NB4 (cell line): ENCODE results near the gene NT5M.
"Not testable (repeated sequence)": the region's sequence is repeated elsewhere in the genome, so short reads cannot be mapped to it uniquely, and the experiment has no call there.

Source experiments
- POLR2A ChIP-seq: IDR thresholded peaks from 2 replicates; pipeline ENCODE4 v1.6.1; 2011; ENCODE audit warnings: mild to moderate bottlenecking; ENCODE audit not compliant: insufficient read length; ENCODE audit errors: extremely low read depth
- TF ChIP-seq, protein P1 (sequence below): IDR thresholded peaks from one replicate; pipeline ENCODE4 v1.5.1; 2012; ENCODE audit warnings: low read depth, low read length

DNA sequence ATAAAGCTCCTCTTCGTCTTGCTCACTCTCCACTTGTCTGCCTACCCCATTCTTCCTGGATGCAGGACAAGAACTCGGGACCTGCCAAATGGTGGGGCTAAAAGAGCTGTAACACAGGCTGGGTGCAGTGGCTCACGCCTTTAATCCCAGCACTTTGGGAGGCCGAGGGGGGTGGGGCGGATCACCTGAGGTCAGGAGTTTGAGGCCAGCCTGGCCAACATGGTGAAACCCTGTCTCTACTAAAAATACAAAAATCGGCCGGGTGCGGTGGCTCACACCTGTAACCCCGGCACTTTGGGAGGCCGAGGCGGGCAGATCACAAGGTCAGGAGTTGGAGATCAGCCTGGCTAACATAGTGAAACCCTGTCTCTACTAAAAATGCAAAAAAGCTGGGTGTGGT, 1.5 kb upstream of the NT5M start:
- not testable (repeated sequence) for TF ChIP-seq POLR2A
- TF ChIP-seq, protein P1, sequence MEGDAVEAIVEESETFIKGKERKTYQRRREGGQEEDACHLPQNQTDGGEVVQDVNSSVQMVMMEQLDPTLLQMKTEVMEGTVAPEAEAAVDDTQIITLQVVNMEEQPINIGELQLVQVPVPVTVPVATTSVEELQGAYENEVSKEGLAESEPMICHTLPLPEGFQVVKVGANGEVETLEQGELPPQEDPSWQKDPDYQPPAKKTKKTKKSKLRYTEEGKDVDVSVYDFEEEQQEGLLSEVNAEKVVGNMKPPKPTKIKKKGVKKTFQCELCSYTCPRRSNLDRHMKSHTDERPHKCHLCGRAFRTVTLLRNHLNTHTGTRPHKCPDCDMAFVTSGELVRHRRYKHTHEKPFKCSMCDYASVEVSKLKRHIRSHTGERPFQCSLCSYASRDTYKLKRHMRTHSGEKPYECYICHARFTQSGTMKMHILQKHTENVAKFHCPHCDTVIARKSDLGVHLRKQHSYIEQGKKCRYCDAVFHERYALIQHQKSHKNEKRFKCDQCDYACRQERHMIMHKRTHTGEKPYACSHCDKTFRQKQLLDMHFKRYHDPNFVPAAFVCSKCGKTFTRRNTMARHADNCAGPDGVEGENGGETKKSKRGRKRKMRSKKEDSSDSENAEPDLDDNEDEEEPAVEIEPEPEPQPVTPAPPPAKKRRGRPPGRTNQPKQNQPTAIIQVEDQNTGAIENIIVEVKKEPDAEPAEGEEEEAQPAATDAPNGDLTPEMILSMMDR = not testable (repeated sequence)
